Neural progenitor cell (in vitro differentiated cells): ENCODE results near the gene ADD3. TPM values are rescaled to one million over a fixed set of nuclear protein-coding genes. Genes with fewer than 3 reads are reported as not detected.

Experiments
- DNase-seq: peaks from one replicate; pipeline ENCODE4 v3.0.0-alpha.2; 2016; ENCODE audit warnings: low spot score
- H2AFZ ChIP-seq: fragments of 200-600 bp; sonication (generic); replicated peaks from 2 replicates; pipeline ENCODE4 v1.6.1; 2016; ENCODE audit warnings: antibody characterized with exemption
- H3F3A ChIP-seq: fragments of 200-600 bp; sonication (generic); 2 replicates; pipeline ENCODE4 v1.6.1; 2016; ENCODE audit warnings: antibody characterized with exemption, low read depth
- H3K27ac ChIP-seq: fragments of 200-600 bp; sonication (generic); 2 replicates; pipeline ENCODE4 v1.5.1; 2016; ENCODE audit warnings: mild to moderate bottlenecking
- H3K27me3 ChIP-seq: fragments of 200-600 bp; sonication (generic); 2 replicates; pipeline ENCODE4 v1.6.1; 2016; ENCODE audit warnings: mild to moderate bottlenecking, moderate library complexity
- H3K36me3 ChIP-seq: fragments of 200-600 bp; sonication (generic); 2 replicates; pipeline ENCODE4 v1.5.1; 2016
- H3K4me1 ChIP-seq: fragments of 200-600 bp; sonication (generic); 2 replicates; pipeline ENCODE4 v1.6.1; 2016; ENCODE audit warnings: mixed run types
- H3K4me2 ChIP-seq: fragments of 200-600 bp; sonication (generic); 2 replicates; pipeline ENCODE4 v1.6.1; 2016
- H3K4me3 ChIP-seq: fragments of 200-600 bp; sonication (generic); 2 replicates; pipeline ENCODE4 v1.5.1; 2016
- H3K79me2 ChIP-seq: fragments of 200-600 bp; sonication (generic); 2 replicates; pipeline ENCODE4 v1.6.1; 2016; ENCODE audit warnings: low read depth
- H3K9ac ChIP-seq: fragments of 200-600 bp; sonication (generic); 2 replicates; pipeline ENCODE4 v1.6.1; 2016
- H3K9me3 ChIP-seq: fragments of 200-600 bp; sonication (generic); 2 replicates; pipeline ENCODE4 v1.5.1; 2016; ENCODE audit warnings: low read depth
- H4K20me1 ChIP-seq: fragments of 200-600 bp; sonication (generic); 2 replicates; pipeline ENCODE4 v1.6.1; 2016; ENCODE audit warnings: low read depth
- H3K27ac Mint-ChIP-seq: 3 replicates; pipeline ENCODE4 v1.8.0; 2021; ENCODE audit warnings: mixed read lengths
- H3K27me3 Mint-ChIP-seq: 2 replicates; pipeline ENCODE4 v1.8.0; 2022; ENCODE audit warnings: low read depth, mild to moderate bottlenecking, inconsistent platforms, moderate library complexity, mixed read lengths; ENCODE audit not compliant: insufficient read depth
- H3K36me3 Mint-ChIP-seq: 3 replicates; pipeline ENCODE4 v1.8.0; 2021; ENCODE audit warnings: mixed read lengths
- H3K4me1 Mint-ChIP-seq: 3 replicates; pipeline ENCODE4 v1.8.0; 2021; ENCODE audit warnings: mixed read lengths
- H3K4me3 Mint-ChIP-seq: 3 replicates; pipeline ENCODE4 v1.8.0; 2021; ENCODE audit warnings: mild to moderate bottlenecking, moderate library complexity, mixed read lengths
- H3K9me3 Mint-ChIP-seq: 3 replicates; pipeline ENCODE4 v1.8.0; 2020; ENCODE audit warnings: mixed read lengths
- CTCF ChIP-seq: fragments of 200-600 bp; sonication (generic); IDR thresholded peaks from 2 replicates; pipeline ENCODE4 v1.5.1; 2017; ENCODE audit warnings: antibody characterized with exemption, mild to moderate bottlenecking
- EZH2 ChIP-seq: fragments of 200-600 bp; sonication (generic); IDR thresholded peaks from 2 replicates; pipeline ENCODE4 v1.6.1; 2017; ENCODE audit warnings: antibody characterized with exemption, mild to moderate bottlenecking, moderate library complexity
- EZH2phosphoT487 ChIP-seq: fragments of 200-600 bp; sonication (generic); IDR thresholded peaks from 2 replicates; pipeline ENCODE4 v1.6.1; 2017; ENCODE audit warnings: antibody characterized with exemption
- total RNA-seq: library from RNA; depleted of rRNA; stranded (reverse); fragments of >200 nt; gene quantifications from 2 replicates; pipeline ENCODE4 v1.2.3, GENCODE V29; 2015; ENCODE audit warnings: low replicate concordance

The ADD3 gene
- total RNA-seq, 1 donor from 2014 or later, result 345 TPM

GRCh38 chr10:110010486-110011378, 2.9 kb downstream of the ADD3 start:
- Mint-ChIP-seq H3K27me3 (peaks cover 2% of the 10 kb centered on the region), H3K4me3 (no peak overlapping the region), H3K36me3 (peaks cover 2% of the 10 kb centered on the region), H3K27ac (no peak overlapping the region), H3K4me1 (peaks cover 56% of the 10 kb centered on the region), H3K9me3 (no peaks in the 10 kb centered on the region)
- Histone ChIP-seq H3K9ac (no peak overlapping the region), H3K4me1 (peaks cover 76% of the 10 kb centered on the region), H3K9me3 (no peaks in the 10 kb centered on the region), H3K27ac (no peak overlapping the region), H2AFZ (no peak overlapping the region), H4K20me1 (peaks cover 49% of the 10 kb centered on the region), H3K36me3 (no peaks in the 10 kb centered on the region), H3K27me3 (peaks cover 11% of the 10 kb centered on the region), H3K4me3 (peak overlapping the region; percentile 89), H3K4me2 (peak overlapping the region; percentile 97), H3F3A (peaks cover 56% of the 10 kb centered on the region), H3K79me2 (peaks cover 74% of the 10 kb centered on the region)
- no peak for TF ChIP-seq EZH2
- no peak for TF ChIP-seq CTCF
- no peak for TF ChIP-seq EZH2phosphoT487
- no peak for DNase-seq

GRCh38 chr10:110011681-110012080, 3.9 kb downstream of the ADD3 start:
- Histone ChIP-seq H3K4me2 (peak overlapping the region; percentile 97), H3K9ac (no peak overlapping the region), H4K20me1 (peaks cover 58% of the 10 kb centered on the region), H2AFZ (no peak overlapping the region), H3K79me2 (peaks cover 84% of the 10 kb centered on the region), H3F3A (peaks cover 62% of the 10 kb centered on the region), H3K27ac (peak overlapping the region; percentile 43), H3K27me3 (peaks cover 2% of the 10 kb centered on the region), H3K4me3 (peak overlapping the region; percentile 17), H3K4me1 (peaks cover 76% of the 10 kb centered on the region), H3K9me3 (no peaks in the 10 kb centered on the region), H3K36me3 (no peaks in the 10 kb centered on the region)
- H3K27me3 Mint-ChIP-seq, result peaks cover 2% of the 10 kb centered on the region
- H3K27ac Mint-ChIP-seq, result no peak overlapping the region
- no peak overlapping the region for H3K4me3 Mint-ChIP-seq
- peaks cover 2% of the 10 kb centered on the region for H3K36me3 Mint-ChIP-seq
- DNase-seq, result no peak
- TF ChIP-seq CTCF, result no peak
- TF ChIP-seq EZH2phosphoT487, result no peak
- no peak for TF ChIP-seq EZH2
- H3K4me1 Mint-ChIP-seq, result peaks cover 65% of the 10 kb centered on the region
- H3K9me3 Mint-ChIP-seq, result no peaks in the 10 kb centered on the region

GRCh38 chr10:110013630-110014293, 6.0 kb downstream of the ADD3 start:
- Histone ChIP-seq H3K9me3 (no peaks in the 10 kb centered on the region), H3K27ac (peak overlapping the region; percentile 65), H3F3A (peaks cover 57% of the 10 kb centered on the region), H2AFZ (no peak overlapping the region), H4K20me1 (peaks cover 59% of the 10 kb centered on the region), H3K4me1 (peaks cover 77% of the 10 kb centered on the region), H3K36me3 (no peaks in the 10 kb centered on the region), H3K9ac (no peak overlapping the region), H3K79me2 (peaks cover 100% of the 10 kb centered on the region), H3K4me2 (no peak overlapping the region), H3K27me3 (no peaks in the 10 kb centered on the region), H3K4me3 (no peak overlapping the region)
- Mint-ChIP-seq H3K4me3 (no peak overlapping the region), H3K27me3 (peaks cover 2% of the 10 kb centered on the region), H3K27ac (no peak overlapping the region), H3K4me1 (peaks cover 70% of the 10 kb centered on the region), H3K9me3 (no peaks in the 10 kb centered on the region), H3K36me3 (peaks cover 4% of the 10 kb centered on the region)
- TF ChIP-seq CTCF, result no peak
- no peak for TF ChIP-seq EZH2phosphoT487
- TF ChIP-seq EZH2, result no peak
- no peak for DNase-seq
